HepG2 (cell line): ENCODE measurements around the gene RAB30. TPM values are rescaled to one million over a fixed set of nuclear protein-coding genes. Genes with fewer than 3 reads are reported as not detected.
A peak's percentile ranks its signal among the peaks of the same experiment; 100 is the strongest.

Source experiments
- CEBPZ ChIP-seq: IDR thresholded peaks from 2 replicates; pipeline ENCODE4 v1.6.1; 2012; ENCODE audit warnings: low read length, improper control_type of control experiment
- FOXC1 ChIP-seq: sonication (generic); formaldehyde crosslinking; IDR thresholded peaks from 2 replicates; pipeline ENCODE4 v1.8.0; 2022; ENCODE audit warnings: mild to moderate bottlenecking, missing genetic modification reagents, borderline replicate concordance
- KIAA2018 ChIP-seq: sonication (generic); formaldehyde crosslinking; IDR thresholded peaks from 2 replicates; pipeline ENCODE4 v1.5.0; 2020; ENCODE audit warnings: mild to moderate bottlenecking, missing genetic modification reagents, borderline replicate concordance
- MYC ChIP-seq: sonication (generic); formaldehyde crosslinking; IDR thresholded peaks from 2 replicates; pipeline ENCODE4 v1.9.0; 2021; ENCODE audit warnings: missing genetic modification reagents, borderline replicate concordance
- PRDM10 ChIP-seq: sonication (generic); formaldehyde crosslinking; IDR thresholded peaks from 2 replicates; pipeline ENCODE4 v1.4.0; 2020; ENCODE audit warnings: low read depth, missing genetic modification reagents
- RBM39 ChIP-seq: fragments of 200-400 bp; formaldehyde crosslinking; IDR thresholded peaks from one replicate; pipeline ENCODE4 v1.6.1; 2018; ENCODE audit warnings: antibody characterized with exemption, mild to moderate bottlenecking, low read depth, low read length; ENCODE audit not compliant: poor library complexity, severe bottlenecking
- TFE3 ChIP-seq: IDR thresholded peaks from 2 replicates; pipeline ENCODE4 v1.6.1; 2016
- ZBTB38 ChIP-seq: sonication (generic); formaldehyde crosslinking; IDR thresholded peaks from 2 replicates; pipeline ENCODE4 v1.5.1; 2020; ENCODE audit warnings: mild to moderate bottlenecking, missing genetic modification reagents
- ZNF280B ChIP-seq: sonication (generic); formaldehyde crosslinking; IDR thresholded peaks from 2 replicates; pipeline ENCODE4 v1.5.0; 2020; ENCODE audit warnings: missing genetic modification reagents, mild to moderate bottlenecking, borderline replicate concordance
- polyA plus RNA-seq, 8 experiments: library from polyadenylated mRNA; depleted of rRNA in 3 of 8; stranded (reverse) in 7 of 8; unstranded in 1 of 8; fragments of >200 nt; fragmentation: Illumina TruSeq in 4 of 8; extraction: Trizol in 4 of 8; gene quantifications; 2 replicates each; pipeline versions ENCODE4 v1.2.1 to v1.2.3, GENCODE V29; 2011 to 2016; ENCODE audit warnings: low read depth in 4 of 8, missing spikeins in 1 of 8, mixed read lengths in 1 of 8; ENCODE audit not compliant: insufficient read depth in 1 of 8
- total RNA-seq, 5 experiments: library from RNA; depleted of rRNA; stranded (reverse); fragments of >200 nt; fragmentation: Illumina TruSeq; extraction: Trizol; gene quantifications; 2 replicates each; pipeline ENCODE4 v1.2.3, GENCODE V29; 2016; ENCODE audit warnings: low read depth in 1 of 5

RAB30 gene
- total and polyA plus RNA-seq, 2 of the 13 experiments (the other 11 are each of a cell fraction or from before 2014, with no cell fraction given), result 3.7 to 5.0 TPM

- TF ChIP-seq ZNF280B (CRISPR knock-in tag) (no peak), KIAA2018 (CRISPR knock-in tag) (no peak), CEBPZ (no peak), ZBTB38 (CRISPR knock-in tag) (no peak), PRDM10 (CRISPR knock-in tag) (no peak), TFE3 (CRISPR knock-in tag) (peak; percentile 71; the same call in 1 of the 2 replicates), FOXC1 (CRISPR knock-in tag) (no peak), MYC (CRISPR knock-in tag) (no peak), RBM39 (no peak)
Observed at GRCh38 chr11:83025267-83025704, 46.4 kb downstream of the RAB30 start (continued).
